Activated CD4-positive, CD25-positive, alpha-beta regulatory T cell treated with anti-CD3 and anti-CD28 coated beads, Interleukin-2, amount 50 U/mL, for 16 hours (primary cell): Measurements from ENCODE around the gene FEZ2.

Experiments
- DNase-seq: peaks from one replicate; pipeline ENCODE4 v3.0.0-alpha.2; 2020; ENCODE audit warnings: low read depth, low spot score

Gene FEZ2

DNA sequence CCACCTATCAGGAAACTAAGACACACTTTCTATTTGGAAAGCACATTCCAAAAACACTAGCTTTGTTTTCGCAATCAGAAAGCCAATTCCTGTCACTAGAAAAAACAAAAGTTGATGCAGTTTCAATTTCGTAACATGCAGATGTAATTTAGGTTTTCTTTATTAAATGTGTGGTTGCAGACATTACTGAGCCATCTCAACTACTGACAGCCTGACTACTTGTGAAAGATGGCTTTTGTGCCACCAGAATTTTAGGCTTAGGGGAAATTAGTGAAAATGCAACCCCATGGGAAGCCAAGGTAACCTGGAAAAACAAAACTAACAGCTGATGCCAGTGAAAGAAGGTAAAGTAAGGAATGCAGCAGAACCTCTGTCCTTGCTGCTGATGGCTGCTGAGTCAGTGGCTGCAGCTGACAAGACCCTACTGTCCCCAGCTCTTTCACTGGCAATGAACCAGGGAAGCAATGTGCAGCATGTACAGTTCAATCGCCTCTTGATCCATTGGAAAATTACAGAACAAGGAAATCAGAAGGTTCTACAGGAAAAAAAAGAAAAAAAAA, 34.9 kb downstream of the FEZ2 start:
- no peak for DNase-seq

- DNase-seq: no peak
These were observed 35.7 kb downstream of the FEZ2 start for GRCh38 chr2:36562240-36562639.

- DNase-seq: no peak
These were observed 36.6 kb downstream of the FEZ2 start for GRCh38 chr2:36561237-36561944.

- DNase-seq: no peak
These were observed 37.2 kb downstream of the FEZ2 start for GRCh38 chr2:36560726-36561125.

DNA sequence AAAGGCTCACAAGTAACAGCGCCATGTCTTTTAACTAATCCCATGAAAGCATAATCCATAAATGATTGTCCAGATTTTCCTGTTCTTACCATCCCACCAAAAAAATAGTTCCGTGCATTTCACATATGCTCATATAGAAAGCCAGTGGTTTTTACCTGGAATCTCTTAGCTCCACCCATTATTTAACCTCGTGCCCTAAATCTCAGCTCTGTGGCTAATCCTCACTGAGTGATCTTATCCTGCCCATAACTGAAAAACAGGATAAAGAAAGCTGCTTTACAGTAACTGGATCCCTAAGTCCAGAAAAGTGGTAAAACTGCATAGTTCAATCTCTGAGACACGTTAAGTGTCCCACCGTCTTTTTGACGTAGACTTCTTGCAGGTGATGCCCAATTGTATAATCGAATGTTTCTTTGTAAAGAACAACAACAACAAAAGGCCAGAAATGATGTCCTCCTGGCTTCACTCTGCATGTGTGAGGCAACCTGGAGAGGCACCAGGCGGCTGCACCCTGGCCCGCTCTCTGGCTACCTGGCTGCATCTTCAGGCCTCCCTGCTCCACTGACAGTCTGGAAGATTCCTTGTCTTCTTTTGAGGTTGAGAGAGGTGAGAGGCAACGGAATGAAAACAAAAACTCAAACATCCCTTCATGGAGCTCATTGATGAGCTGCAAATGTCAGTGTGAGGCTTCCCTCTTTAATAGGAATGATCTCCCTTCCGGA, 38.6 kb downstream of the FEZ2 start:
- DNase-seq: no peak

DNA sequence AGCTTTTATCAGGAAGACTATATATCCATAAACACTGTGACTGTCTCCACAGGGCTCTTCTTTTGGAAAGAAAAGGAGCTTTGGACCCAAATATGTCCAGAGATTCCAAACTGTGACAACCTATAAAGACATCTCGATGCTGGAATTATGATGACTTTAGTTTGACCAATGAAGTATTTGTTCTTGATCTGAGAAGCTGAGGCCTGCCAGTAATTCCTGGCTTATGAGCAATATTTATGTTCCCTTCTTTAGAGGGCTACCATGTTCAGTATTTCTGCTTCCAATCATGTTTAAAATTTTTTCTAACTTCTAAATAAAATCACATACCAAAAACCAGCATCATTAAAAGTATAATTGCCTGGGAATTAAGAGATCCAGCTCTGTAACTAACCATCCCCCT, 41.1 kb downstream of the FEZ2 start:
- no peak for DNase-seq

DNA sequence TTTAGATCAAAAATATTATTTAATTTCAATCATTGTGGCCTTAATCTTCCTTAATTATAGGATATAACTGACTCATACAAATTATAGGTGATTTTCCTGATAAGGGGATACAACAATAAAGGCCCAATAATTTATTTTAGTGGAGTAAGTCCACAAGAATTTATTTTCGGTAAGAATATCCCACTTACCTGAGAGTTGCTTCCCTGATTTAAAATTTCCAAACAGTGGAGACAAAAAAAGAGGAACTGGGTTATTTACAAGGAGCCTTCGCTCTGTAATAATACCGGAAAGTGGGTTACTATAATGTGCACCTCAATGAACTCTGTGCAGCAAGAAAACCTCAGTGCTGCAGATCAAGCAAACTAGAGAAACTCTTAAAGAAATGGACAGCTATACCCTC, 42.2 kb downstream of the FEZ2 start:
- no peak for DNase-seq

DNA sequence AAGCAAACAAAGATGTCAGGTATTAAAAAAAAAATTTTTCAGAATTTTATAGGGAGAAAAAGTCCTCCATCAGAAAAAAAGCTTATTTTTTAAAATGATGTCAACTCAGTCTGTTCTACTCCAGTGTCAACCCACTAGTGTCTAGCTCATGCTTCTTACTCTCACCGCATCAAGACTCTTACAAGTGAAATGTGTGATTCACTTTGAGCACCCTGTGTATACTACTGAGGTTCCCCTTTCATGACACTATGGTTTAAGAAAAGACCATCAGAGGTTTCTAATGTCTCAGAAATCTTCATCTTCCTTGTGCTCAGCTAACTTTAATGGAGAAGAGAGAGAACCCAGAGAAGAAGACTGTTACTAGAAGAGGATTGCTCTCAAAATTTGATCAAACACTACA, 43.4 kb downstream of the FEZ2 start:
- no peak for DNase-seq

- DNase-seq: no peak
These were observed 44.3 kb downstream of the FEZ2 start for GRCh38 chr2:36553683-36554082.

- no peak for DNase-seq
These were observed 48.0 kb downstream of the FEZ2 start for GRCh38 chr2:36550006-36550405.

- DNase-seq: no peak
These were observed 48.8 kb downstream of the FEZ2 start for GRCh38 chr2:36549165-36549574.

- DNase-seq: no peak
These were observed 50.1 kb downstream of the FEZ2 start for GRCh38 chr2:36547906-36548305.

GRCh38 chr2:36545871-36546416, 52.0 kb downstream of the FEZ2 start:
- no peak for DNase-seq

- DNase-seq: no peak
These were observed 53.2 kb downstream of the FEZ2 start for GRCh38 chr2:36544638-36545338.

DNA sequence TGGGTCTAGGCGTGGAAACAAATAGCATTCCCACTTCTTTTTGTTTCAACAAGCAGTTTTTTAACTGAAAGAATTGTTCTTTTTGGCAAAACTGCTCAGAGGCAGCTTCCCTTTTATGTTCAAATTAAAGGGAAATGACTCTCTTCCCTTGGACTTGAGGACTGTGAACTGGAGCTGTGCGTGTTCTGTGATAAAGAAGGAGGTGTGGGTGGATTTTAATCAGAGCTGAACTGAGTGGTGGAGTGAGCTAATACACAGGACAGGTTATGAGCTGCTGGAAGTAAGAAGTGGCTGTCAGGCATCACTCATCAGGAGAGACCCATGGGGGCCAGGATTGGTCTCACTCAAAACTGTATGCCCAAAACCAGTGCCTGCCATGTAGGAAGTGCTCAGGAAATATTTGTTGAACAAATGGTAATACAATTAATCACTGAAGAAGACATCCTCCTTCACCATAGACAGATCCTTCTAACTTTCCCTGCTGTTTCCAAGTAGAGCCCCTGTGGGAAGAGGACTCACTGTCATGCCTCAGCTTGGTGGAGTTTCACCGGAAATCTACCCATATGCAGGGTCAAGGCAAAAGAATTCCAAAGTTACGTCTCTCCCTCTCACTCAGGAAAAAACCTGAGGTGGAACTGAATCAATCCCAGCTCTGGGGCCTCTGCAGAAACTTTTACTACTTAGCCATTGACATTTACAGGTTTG, 55.9 kb downstream of the FEZ2 start:
- DNase-seq: no peak

DNA sequence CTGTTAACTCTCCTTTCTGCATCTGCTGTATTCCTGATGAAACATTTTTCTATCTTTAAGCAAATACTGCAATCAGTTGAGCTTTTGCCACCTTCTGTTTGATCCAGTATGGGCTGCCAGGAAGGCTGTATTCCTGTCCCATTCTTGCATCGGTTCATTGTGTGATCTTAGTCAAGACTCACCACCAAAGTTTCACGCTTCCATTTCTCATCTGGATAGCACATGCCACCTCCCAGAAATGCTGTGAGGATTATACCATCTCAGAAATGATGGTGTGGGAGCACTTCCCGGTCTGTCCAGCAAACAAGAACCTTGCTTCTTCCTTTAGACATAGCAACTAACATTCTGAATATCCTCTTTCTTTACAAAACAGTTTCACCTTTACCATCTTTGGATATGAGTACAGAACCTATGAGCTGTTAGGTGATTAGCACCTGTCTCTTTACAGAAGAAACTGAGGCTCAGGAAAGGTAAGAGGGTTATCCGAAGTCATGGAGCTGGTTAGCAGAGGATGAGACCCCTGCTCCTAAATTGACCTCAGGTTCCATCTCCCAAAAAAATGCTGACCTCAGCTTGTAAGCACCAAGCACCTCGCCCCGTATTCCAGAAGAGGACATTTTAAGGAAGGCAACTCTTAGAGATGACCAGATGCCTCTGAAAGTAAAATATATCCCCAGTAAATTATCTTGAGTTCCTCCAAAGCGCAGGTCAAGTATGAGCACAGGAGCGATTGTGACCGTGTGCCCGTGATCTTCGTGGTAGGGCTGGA, 56.8 kb downstream of the FEZ2 start:
- DNase-seq: no peak

- DNase-seq: no peak
These were observed 58.3 kb downstream of the FEZ2 start for GRCh38 chr2:36539631-36540030.

DNA sequence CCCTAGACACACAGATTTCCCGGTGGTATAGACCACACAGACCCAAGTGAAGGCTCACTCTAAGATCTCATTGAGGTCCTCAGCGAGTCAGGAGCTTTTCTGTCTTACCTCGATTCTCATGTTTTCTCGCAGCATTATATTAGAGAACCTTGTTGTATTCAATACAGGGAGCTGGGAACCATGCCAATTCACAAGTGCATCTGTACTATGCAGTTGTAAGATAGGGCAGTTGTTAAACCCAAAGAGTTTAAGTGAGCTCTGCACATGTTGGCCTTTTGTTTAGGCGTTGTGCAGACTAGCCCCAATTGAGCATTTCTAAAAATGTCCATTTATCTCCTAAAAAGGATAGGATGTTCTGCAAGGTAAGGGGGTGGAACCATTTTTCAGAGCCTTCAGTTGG, 59.6 kb downstream of the FEZ2 start:
- DNase-seq: no peak

- no peak for DNase-seq
These were observed 61.2 kb downstream of the FEZ2 start for GRCh38 chr2:36536776-36537175.

GRCh38 chr2:36535099-36535498, 62.9 kb downstream of the FEZ2 start:
- no peak for DNase-seq

DNA sequence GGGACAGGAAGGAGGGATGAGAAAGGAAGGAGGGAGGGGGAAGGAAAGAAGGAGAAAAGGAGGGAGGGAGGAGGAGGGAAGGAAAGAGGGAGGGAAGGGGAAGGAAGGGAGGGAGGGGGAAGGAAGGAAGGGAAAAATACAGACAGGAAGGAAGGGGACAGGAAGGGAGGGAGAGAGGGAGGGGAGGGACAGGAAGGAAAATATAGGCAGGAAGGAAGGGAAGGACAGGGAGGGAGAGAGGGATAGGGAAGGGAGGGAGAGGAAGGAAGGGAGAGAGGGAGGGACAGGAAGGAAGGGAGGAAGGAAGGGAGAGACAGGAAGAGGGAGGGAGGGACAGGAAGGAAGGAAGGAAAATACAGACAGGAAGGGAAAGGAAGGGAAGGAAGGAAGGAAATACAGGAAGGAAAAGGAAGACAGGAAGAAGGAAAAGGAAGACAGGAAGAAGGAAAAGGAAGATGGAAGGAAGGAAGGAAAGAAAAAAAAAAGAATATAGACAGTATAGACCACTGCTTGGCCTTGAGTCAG, 63.6 kb downstream of the FEZ2 start:
- no peak for DNase-seq
